Endodermal cell (in vitro differentiated cells): ENCODE data around the gene CHRNA5. TPM values are rescaled to one million over a fixed set of nuclear protein-coding genes. Genes with fewer than 3 reads are reported as not detected.

ENCODE experiments used
- DNase-seq: peaks from one replicate; pipeline ENCODE4 v3.0.0-alpha.2; 2017
- H3K27ac ChIP-seq: 2 replicates; pipeline ENCODE4 v1.5.1; 2013; ENCODE audit warnings: mild to moderate bottlenecking, low read depth, low read length, moderate library complexity
- H3K27me3 ChIP-seq: 2 replicates; pipeline ENCODE4 v1.6.1; 2013; ENCODE audit warnings: mild to moderate bottlenecking, low read length, moderate library complexity; ENCODE audit not compliant: insufficient read depth, control insufficient read depth, poor library complexity, severe bottlenecking
- H3K36me3 ChIP-seq: 2 replicates; pipeline ENCODE4 v1.7.0; 2013; ENCODE audit warnings: mild to moderate bottlenecking, low read length, moderate library complexity; ENCODE audit not compliant: control insufficient read depth, insufficient read depth
- H3K4me1 ChIP-seq: one replicate; pipeline ENCODE4 v1.7.0; 2013; ENCODE audit warnings: low read length; ENCODE audit not compliant: control insufficient read depth, insufficient read depth
- H3K4me3 ChIP-seq: 2 replicates; pipeline ENCODE4 v1.5.1; 2013; ENCODE audit warnings: mild to moderate bottlenecking, low read length, moderate library complexity
- H3K9ac ChIP-seq: 2 replicates; pipeline ENCODE4 v1.6.1; 2013; ENCODE audit warnings: mild to moderate bottlenecking, low read length, moderate library complexity; ENCODE audit not compliant: poor library complexity, severe bottlenecking; ENCODE audit errors: extremely low read depth
- H3K9me3 ChIP-seq: 2 replicates; pipeline ENCODE4 v1.6.1; 2013; ENCODE audit warnings: mild to moderate bottlenecking, low read length, moderate library complexity; ENCODE audit not compliant: control insufficient read depth
- H3K27ac Mint-ChIP-seq: 2 replicates; pipeline ENCODE4 v1.8.0; 2020; ENCODE audit warnings: mixed read lengths
- H3K27me3 Mint-ChIP-seq: 2 replicates; pipeline ENCODE4 v1.8.0; 2021; ENCODE audit warnings: mild to moderate bottlenecking, mixed read lengths; ENCODE audit not compliant: insufficient read depth
- H3K36me3 Mint-ChIP-seq: 2 replicates; pipeline ENCODE4 v1.8.0; 2020; ENCODE audit warnings: low read depth, mixed read lengths
- H3K4me1 Mint-ChIP-seq: 2 replicates; pipeline ENCODE4 v1.8.0; 2020; ENCODE audit warnings: mixed read lengths
- H3K4me3 Mint-ChIP-seq: 2 replicates; pipeline ENCODE4 v1.8.0; 2020; ENCODE audit warnings: mild to moderate bottlenecking, moderate library complexity, mixed read lengths
- H3K9me3 Mint-ChIP-seq: 2 replicates; pipeline ENCODE4 v1.8.0; 2020; ENCODE audit warnings: mild to moderate bottlenecking, mixed read lengths
- WGBS, 2 experiments: methylation state at CpG; one replicate each; pipeline versions ENCODE4 v1.1.5 to v1.1.7; 2013; ENCODE audit warnings: missing lambda C conversion rate in 2 of 2, mixed read lengths in 1 of 2; ENCODE audit not compliant: insufficient coverage in 1 of 2, insufficient read length in 1 of 2; 5-methylcytosine and 5-hydroxymethylcytosine counted together
- total RNA-seq, 2 donors: library from RNA; stranded (reverse); fragmentation: NEBNext Ultra II Directional in 1 of 2; extraction: Animal tissue kit (Norgen Biotek cat#: 25700) in 1 of 2; gene quantifications; 2 replicates in 1 of 2; 3 replicates in 1 of 2; pipeline ENCODE4 v1.2.1, GENCODE V29; 2021
- TF ChIP-seq, protein P1 (sequence below): fragments of 200-600 bp; sonication (generic); conservative IDR thresholded peaks from 2 replicates; pipeline ENCODE4 v1.5.0; 2021; ENCODE audit warnings: antibody characterized with exemption, mild to moderate bottlenecking

The CHRNA5 gene
- total RNA-seq, 2 donors from 2014 or later: 16.4 to 23.0 TPM

DNA sequence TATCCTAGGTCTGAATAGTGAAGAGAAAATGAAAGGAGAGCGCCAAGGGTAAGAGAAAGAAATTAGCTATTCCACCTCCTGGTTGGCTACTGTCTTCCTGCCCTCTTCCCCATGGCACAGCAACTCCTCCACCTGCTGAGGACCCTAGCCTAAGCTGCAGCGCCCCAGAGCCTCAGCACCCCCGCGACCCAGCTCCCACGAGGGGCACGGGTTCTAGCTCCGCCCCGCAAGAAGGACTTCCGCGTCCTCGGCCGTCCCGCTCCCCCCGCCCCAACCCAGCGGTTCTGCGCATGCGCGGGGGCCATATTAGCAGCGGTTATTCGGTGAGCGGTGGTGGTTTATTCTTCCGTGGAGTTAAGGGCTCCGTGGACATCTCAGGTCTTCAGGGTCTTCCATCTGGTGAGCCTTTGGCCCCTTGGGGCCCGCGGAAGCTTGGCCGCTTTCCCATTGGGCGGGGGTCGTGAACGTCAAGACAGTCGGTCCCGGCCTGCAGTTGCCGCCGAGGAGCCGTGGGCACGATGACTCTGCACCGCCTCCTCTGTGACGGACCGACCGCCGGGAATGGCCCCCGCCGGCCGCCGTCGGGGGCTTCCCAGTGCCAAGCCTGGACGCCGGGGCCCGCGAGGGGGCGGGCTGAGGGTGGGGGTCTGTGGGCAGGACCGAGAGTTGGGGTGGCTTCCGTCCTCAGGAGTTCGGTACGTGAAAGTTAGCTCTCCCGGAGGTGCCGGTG, 25.0 kb upstream of the CHRNA5 start, which contains the start of gene PSMA4:
PSMA4 (plus strand) TSS at position 304 of the 730 bp plus-strand sequence. CDS start 1,484 bp downstream, outside the sequence.
- Mint-ChIP-seq H3K4me1 (peaks cover 14% of the 10 kb centered on the region), H3K36me3 (peaks cover 26% of the 10 kb centered on the region), H3K27ac (peak within 1 kb of the TSS; percentile 100), H3K27me3 (no peaks in the 10 kb centered on the region), H3K9me3 (no peaks in the 10 kb centered on the region), H3K4me3 (peak within 1 kb of the TSS; percentile 85)
- TF ChIP-seq, protein P1, sequence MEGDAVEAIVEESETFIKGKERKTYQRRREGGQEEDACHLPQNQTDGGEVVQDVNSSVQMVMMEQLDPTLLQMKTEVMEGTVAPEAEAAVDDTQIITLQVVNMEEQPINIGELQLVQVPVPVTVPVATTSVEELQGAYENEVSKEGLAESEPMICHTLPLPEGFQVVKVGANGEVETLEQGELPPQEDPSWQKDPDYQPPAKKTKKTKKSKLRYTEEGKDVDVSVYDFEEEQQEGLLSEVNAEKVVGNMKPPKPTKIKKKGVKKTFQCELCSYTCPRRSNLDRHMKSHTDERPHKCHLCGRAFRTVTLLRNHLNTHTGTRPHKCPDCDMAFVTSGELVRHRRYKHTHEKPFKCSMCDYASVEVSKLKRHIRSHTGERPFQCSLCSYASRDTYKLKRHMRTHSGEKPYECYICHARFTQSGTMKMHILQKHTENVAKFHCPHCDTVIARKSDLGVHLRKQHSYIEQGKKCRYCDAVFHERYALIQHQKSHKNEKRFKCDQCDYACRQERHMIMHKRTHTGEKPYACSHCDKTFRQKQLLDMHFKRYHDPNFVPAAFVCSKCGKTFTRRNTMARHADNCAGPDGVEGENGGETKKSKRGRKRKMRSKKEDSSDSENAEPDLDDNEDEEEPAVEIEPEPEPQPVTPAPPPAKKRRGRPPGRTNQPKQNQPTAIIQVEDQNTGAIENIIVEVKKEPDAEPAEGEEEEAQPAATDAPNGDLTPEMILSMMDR: peak; percentile 43
- no peaks in the 10 kb centered on the region for H3K27me3 ChIP-seq
- WGBS, 2 experiments: 1 to 6% methylated on average over 10 to 56 of the region's 56 CpGs
- peak within 1 kb of the TSS; percentile 98 for H3K4me3 ChIP-seq
- peak; percentile 95 for DNase-seq
- H3K9ac ChIP-seq: peak within 1 kb of the TSS; percentile 84
- peaks cover 35% of the 10 kb centered on the region for H3K36me3 ChIP-seq
- peak within 1 kb of the TSS; percentile 94 for H3K27ac ChIP-seq
- no peaks in the 10 kb centered on the region for H3K4me1 ChIP-seq
- no peaks in the 10 kb centered on the region for H3K9me3 ChIP-seq

DNA sequence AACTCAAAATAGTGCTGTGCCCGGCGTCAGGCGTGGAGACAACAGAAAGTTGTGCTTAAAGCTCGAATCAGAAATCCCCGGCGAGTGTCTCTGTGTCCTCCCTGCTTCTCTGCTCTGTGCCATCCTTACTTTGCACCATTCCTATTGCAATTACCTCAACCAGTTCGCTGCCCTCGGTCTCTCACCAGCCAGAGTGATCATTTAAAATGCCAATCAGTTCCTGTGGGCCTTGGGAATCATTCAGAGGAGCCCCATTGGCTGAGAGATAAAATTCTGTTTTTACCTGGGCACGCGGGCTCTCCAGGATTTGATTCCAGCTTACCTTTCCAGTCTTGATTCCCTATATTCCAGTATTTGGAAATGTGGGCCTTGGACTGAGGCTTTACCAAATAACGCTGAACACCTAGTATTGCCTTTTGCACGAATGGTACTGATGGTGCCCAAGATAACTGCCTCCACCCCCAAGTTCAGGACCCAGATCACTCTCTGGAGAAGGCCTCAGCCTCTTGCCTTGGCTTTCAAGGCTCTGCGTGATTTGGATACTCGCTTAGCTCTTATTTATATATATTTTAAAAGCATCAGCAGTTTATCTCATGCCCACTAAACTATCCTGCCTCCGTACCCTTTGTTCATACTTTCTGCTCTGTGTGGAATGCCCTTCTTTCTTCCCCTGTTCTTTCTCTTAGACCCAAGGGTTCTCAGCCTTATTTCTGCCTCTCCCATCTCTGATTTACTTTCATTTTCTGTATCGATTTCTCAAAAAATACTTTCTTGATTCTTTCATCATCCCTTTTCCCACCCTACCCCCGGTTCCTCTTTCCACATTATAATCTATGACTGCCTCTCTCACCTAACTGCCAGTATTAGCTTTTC, 24.2 kb upstream of the CHRNA5 start:
- peak overlapping the region; percentile 85 for H3K4me3 Mint-ChIP-seq
- H3K36me3 Mint-ChIP-seq: peaks cover 34% of the 10 kb centered on the region
- peak overlapping the region; percentile 98 for H3K4me3 ChIP-seq
- no peaks in the 10 kb centered on the region for H3K9me3 Mint-ChIP-seq
- H3K9me3 ChIP-seq: no peaks in the 10 kb centered on the region
- no peaks in the 10 kb centered on the region for H3K4me1 ChIP-seq
- H3K27me3 Mint-ChIP-seq: no peaks in the 10 kb centered on the region
- TF ChIP-seq, protein P1: peak; percentile 2
- H3K27ac Mint-ChIP-seq: peak overlapping the region; percentile 100
- peaks cover 43% of the 10 kb centered on the region for H3K36me3 ChIP-seq
- WGBS, 2 experiments: 18 to 26% methylated on average over 10 to 17 of the region's 17 CpGs
- peak overlapping the region; percentile 84 for H3K9ac ChIP-seq
- no peaks in the 10 kb centered on the region for H3K27me3 ChIP-seq
- H3K4me1 Mint-ChIP-seq: peaks cover 14% of the 10 kb centered on the region
- peak overlapping the region; percentile 94 for H3K27ac ChIP-seq
- no peak for DNase-seq

DNA sequence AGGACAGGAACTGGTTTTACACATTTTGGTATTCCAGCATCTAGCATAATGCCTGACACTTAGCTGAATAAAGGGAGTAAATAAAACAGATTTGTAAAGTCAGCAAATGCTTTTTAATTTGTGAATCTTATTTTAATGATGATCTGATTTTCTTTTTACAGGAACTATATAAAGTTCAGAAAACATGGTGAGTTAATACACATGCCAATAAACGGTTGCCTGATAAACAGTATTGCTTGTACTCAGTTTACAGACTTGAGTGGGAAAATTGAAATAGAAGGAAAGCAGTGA, 23.6 kb upstream of the CHRNA5 start:
- peaks cover 48% of the 10 kb centered on the region for H3K36me3 ChIP-seq
- no peak for DNase-seq
- no peaks in the 10 kb centered on the region for H3K9me3 Mint-ChIP-seq
- peaks cover 40% of the 10 kb centered on the region for H3K36me3 Mint-ChIP-seq
- H3K4me1 Mint-ChIP-seq: peaks cover 14% of the 10 kb centered on the region
- WGBS, 2 experiments: 91 to 100% methylated on average over 1 of the region's 1 CpG
- peak overlapping the region; percentile 98 for H3K4me3 ChIP-seq
- no peaks in the 10 kb centered on the region for H3K27me3 ChIP-seq
- H3K9ac ChIP-seq: peak overlapping the region; percentile 84
- no peaks in the 10 kb centered on the region for H3K27me3 Mint-ChIP-seq
- no peaks in the 10 kb centered on the region for H3K9me3 ChIP-seq
- H3K4me1 ChIP-seq: no peaks in the 10 kb centered on the region
- no peak overlapping the region for H3K27ac ChIP-seq
- H3K4me3 Mint-ChIP-seq: peak overlapping the region; percentile 85
- TF ChIP-seq, protein P1: no peak
- peak overlapping the region; percentile 49 for H3K27ac Mint-ChIP-seq
